Progenitor cell of endocrine pancreas (in vitro differentiated cells): ENCODE measurements around the gene CDH13. TPM values are rescaled to one million over a fixed set of nuclear protein-coding genes. Genes with fewer than 3 reads are reported as not detected.

ENCODE experiments used
- DNase-seq: peaks from one replicate; pipeline ENCODE4 v3.0.0; 2021; ENCODE audit warnings: low spot score; ENCODE audit not compliant: unreplicated experiment
- H3K27ac Mint-ChIP-seq: 2 replicates; pipeline ENCODE4 v1.8.0; 2021; ENCODE audit warnings: mild to moderate bottlenecking, moderate library complexity, mixed read lengths
- H3K27me3 Mint-ChIP-seq: 2 replicates; pipeline ENCODE4 v1.8.0; 2021; ENCODE audit warnings: mixed read lengths
- H3K36me3 Mint-ChIP-seq: 2 replicates; pipeline ENCODE4 v1.8.0; 2022; ENCODE audit warnings: mixed read lengths; ENCODE audit not compliant: insufficient read depth
- H3K4me1 Mint-ChIP-seq: 2 replicates; pipeline ENCODE4 v1.8.0; 2021; ENCODE audit warnings: low read depth, mixed read lengths
- H3K4me3 Mint-ChIP-seq: 2 replicates; pipeline ENCODE4 v1.8.0; 2021; ENCODE audit warnings: low read depth, mild to moderate bottlenecking, moderate library complexity, mixed read lengths
- H3K9me3 Mint-ChIP-seq: 2 replicates; pipeline ENCODE4 v1.8.0; 2021; ENCODE audit warnings: low read depth, mixed read lengths
- total RNA-seq: library from RNA; stranded (reverse); gene quantifications from 2 replicates; pipeline ENCODE4 v1.2.1, GENCODE V29; 2021
- TF ChIP-seq, protein P1 (sequence below): fragments of 200-600 bp; sonication (generic); IDR thresholded peaks from one replicate; pipeline ENCODE4 v1.5.0; 2021; ENCODE audit warnings: antibody characterized with exemption, mild to moderate bottlenecking; ENCODE audit not compliant: unreplicated experiment

Gene CDH13
- total RNA-seq, 1 donor from 2014 or later = 0.38 TPM

DNA sequence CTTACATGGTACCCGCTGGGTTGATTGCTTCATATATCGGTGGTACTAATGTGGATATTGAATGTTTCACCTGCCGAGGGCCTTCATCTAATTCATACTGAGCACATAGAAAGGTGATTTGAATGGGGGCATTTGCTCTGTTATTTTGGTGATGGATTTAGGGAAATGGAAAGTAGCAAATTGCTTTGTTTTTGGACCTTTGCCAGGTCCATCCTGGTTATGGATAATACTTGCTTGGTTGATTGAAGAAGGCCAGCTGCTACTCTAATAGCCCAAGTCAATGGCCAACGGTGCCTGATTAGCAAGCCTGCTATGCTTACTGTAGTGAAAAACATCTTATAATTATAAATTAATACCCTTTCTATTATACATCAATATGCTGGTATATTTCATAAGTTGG, 253.6 kb downstream of the CDH13 start:
- TF ChIP-seq, protein P1, sequence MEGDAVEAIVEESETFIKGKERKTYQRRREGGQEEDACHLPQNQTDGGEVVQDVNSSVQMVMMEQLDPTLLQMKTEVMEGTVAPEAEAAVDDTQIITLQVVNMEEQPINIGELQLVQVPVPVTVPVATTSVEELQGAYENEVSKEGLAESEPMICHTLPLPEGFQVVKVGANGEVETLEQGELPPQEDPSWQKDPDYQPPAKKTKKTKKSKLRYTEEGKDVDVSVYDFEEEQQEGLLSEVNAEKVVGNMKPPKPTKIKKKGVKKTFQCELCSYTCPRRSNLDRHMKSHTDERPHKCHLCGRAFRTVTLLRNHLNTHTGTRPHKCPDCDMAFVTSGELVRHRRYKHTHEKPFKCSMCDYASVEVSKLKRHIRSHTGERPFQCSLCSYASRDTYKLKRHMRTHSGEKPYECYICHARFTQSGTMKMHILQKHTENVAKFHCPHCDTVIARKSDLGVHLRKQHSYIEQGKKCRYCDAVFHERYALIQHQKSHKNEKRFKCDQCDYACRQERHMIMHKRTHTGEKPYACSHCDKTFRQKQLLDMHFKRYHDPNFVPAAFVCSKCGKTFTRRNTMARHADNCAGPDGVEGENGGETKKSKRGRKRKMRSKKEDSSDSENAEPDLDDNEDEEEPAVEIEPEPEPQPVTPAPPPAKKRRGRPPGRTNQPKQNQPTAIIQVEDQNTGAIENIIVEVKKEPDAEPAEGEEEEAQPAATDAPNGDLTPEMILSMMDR = no peak
- no peak overlapping the region for H3K27ac Mint-ChIP-seq
- DNase-seq = no peak
- H3K27me3 Mint-ChIP-seq = peaks cover 8% of the 10 kb centered on the region
- H3K4me3 Mint-ChIP-seq = no peak overlapping the region
- no peaks in the 10 kb centered on the region for H3K9me3 Mint-ChIP-seq
- H3K36me3 Mint-ChIP-seq = no peaks in the 10 kb centered on the region
- no peaks in the 10 kb centered on the region for H3K4me1 Mint-ChIP-seq

DNA sequence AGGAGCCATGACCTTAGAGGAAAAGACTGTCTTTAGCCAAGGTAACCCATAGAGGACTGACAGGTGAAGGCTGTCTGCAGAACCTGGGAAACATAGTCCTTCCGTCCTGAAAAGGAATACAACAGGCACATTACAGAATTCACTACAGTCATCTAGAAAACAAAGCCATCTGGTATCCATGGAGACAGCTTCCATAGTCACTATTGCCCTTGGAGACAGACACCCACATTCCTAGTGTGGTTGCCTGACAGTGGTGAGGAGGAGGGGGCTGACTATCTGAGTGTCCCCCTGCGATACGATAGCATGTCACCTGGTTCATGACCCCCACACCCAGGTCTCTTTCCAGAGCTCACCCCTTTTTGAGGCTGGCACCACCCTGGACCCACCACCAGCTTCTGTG, 254.7 kb downstream of the CDH13 start:
- DNase-seq = no peak
- no peak overlapping the region for H3K27ac Mint-ChIP-seq
- TF ChIP-seq, protein P1 = no peak
- H3K27me3 Mint-ChIP-seq = peaks cover 8% of the 10 kb centered on the region
- no peak overlapping the region for H3K4me3 Mint-ChIP-seq
- H3K36me3 Mint-ChIP-seq = no peaks in the 10 kb centered on the region
- no peaks in the 10 kb centered on the region for H3K4me1 Mint-ChIP-seq
- H3K9me3 Mint-ChIP-seq = no peaks in the 10 kb centered on the region

DNA sequence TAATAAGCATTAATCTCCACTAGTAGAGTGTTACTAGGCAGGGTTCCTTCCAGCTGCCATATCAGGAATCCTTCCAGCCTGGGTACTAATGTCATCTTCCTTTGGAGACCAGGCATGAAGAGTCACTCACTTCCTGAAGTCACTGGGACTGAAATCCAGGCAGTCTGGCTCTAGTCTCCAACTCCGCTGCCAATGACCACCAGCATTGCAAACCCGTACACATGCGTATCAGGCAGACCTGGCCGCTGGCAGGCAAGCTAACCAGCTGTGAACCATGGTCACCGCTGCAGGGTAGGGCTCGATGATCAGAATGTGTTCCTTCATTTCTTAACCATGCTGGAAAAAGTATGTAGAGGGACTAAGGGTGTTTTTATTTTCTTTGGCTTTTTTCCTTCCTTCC, 255.5 kb downstream of the CDH13 start:
- Mint-ChIP-seq H3K36me3 (no peaks in the 10 kb centered on the region), H3K27ac (no peak overlapping the region)

DNA sequence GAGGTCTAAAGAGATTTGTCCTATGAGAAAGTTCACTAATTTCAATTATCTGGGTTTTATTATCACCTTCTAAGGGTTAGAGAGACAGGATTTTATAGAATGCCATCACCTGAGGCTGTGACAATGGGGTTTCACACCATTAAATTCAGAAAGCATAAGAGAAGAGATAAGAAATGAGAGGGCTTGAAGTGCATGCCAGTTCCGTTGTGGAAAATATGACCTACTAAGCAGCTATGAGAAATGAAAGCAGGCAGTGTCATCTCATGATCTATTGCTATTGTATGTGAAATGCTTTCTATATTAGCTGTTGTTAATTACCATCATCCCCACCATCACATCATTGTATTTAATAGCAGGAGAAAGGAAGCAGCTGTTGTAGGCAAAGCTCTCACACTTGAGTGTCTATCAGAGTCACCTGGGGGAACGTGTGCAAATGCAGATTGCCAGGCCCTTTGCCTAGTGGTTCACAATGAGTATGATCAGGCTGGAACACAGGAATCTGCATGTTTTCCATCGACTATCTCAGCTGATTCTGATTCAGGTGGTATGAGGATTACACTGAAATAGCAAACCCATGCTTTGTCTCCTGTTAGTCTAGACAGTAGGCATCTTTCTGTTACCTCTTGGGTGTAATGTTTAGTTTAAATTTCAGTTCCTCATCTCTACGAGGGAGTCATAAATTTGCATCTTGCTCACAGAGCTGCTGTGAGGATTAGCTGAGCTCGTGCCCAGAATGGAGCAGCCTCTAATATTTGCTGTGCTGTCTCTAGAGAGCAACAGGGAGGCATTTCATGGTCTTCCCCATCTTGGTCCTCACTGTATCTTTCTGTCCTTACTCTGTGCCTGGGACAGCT, 256.4 kb downstream of the CDH13 start:
- TF ChIP-seq, protein P1 = no peak
- Mint-ChIP-seq H3K36me3 (no peaks in the 10 kb centered on the region), H3K27me3 (peaks cover 11% of the 10 kb centered on the region), H3K27ac (no peak overlapping the region), H3K4me1 (peaks cover 5% of the 10 kb centered on the region), H3K4me3 (no peak overlapping the region), H3K9me3 (no peaks in the 10 kb centered on the region)
- no peak for DNase-seq

More for the DNA sequence above, 255.5 kb downstream of the CDH13 start:
- H3K4me3 Mint-ChIP-seq = no peak overlapping the region
- H3K9me3 Mint-ChIP-seq = no peaks in the 10 kb centered on the region
- H3K27me3 Mint-ChIP-seq = peaks cover 11% of the 10 kb centered on the region
- H3K4me1 Mint-ChIP-seq = peaks cover 1% of the 10 kb centered on the region
- DNase-seq = no peak
- TF ChIP-seq, protein P1 = no peak

DNA sequence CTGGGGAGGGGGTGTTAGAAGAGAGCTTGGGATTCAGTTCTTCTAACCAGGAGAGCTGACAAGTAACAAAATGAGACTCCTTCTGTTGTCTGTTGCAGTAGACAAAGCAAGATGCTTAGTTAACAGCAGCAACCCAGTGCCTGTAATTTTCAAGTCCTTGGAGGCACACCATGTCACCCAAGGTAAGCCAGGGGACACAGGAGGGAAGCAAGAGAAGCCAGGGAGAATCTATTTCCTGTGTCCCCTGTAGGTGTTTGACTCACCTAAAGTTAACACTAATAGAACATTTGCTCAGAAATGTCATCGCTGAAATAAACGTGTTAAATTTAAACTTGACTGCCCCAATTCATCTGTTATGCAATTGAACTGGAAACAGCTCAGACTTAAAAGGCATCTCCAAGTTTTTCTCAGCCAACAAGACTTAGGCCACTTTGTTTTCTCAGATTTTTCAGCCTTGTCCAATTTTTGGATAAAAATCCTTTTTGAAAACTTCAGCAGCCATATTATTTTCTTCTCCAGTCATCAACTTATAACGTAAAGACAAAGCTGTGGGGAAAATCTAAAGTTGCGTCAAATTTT, 257.6 kb downstream of the CDH13 start:
- Mint-ChIP-seq H3K27ac (no peak overlapping the region), H3K4me1 (peaks cover 17% of the 10 kb centered on the region), H3K27me3 (peaks cover 9% of the 10 kb centered on the region), H3K9me3 (no peaks in the 10 kb centered on the region), H3K36me3 (no peaks in the 10 kb centered on the region), H3K4me3 (no peak overlapping the region)
- no peak for DNase-seq
- TF ChIP-seq, protein P1 = no peak
